ENCODE results near the gene EN1.

Gene EN1

DNA sequence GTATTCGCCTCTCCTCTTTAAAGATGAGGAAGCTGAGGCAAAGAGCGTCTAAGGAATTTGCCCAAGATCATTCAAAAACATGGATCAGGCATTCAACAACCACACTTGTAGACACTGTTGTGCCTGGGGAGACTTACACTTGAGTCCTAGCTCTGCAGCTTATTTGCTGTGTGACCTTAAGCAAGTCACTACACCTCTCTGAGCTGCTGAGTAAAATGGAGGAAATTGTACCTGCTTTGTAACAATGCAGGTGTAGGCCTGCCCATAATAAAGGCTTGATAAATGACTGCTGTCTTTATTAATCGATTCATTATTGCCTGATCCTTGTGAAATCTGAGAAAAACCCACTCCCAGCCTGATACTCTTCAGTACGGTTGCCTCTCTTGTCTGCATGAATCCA, 30.8 kb downstream of the EN1 start:
- DNase-seq, result no peak

DNA sequence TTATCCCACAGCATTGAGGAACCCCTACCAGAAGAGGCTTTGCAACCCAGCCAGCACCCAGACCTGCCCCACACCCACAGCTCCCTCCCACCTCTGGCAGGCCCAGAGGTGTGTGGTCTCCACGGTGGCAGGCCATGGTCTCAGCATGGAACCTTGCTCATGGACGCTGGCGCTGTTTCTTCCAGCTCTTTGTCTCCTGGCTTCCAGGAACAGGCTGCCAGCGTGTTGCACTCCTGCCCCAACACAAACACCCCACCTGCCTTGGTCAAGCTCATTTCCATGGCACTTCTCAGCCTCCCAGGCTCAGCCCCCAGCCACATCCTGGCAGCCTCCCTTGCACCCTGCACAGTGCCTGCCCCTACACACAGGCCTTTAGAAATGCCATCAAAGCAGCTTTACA, 31.7 kb downstream of the EN1 start:
- DNase-seq, result no peak

- DNase-seq, result no peak
These were observed 32.1 kb downstream of the EN1 start for GRCh38 chr2:118815314-118815713.

DNA sequence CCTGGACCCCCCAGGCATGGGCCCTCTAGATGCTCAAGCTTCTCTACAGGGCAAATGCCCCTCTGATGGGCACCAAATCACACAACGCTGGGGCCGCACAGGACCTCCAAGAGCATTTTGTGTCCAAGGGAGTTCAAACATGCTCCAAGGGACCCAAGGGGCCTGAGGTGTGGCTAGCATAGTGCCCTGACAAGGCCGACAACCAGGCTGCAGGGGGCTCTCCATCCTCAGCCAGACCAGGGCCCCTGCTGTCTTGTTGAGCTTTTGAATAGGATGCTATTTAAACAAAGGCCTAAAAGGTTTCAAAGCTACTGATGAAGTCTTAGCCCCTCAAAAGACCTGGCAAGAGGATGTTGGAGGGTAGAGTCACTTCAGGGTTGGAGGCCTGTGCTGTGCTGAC, 33.1 kb downstream of the EN1 start:
- DNase-seq, result no peak

DNA sequence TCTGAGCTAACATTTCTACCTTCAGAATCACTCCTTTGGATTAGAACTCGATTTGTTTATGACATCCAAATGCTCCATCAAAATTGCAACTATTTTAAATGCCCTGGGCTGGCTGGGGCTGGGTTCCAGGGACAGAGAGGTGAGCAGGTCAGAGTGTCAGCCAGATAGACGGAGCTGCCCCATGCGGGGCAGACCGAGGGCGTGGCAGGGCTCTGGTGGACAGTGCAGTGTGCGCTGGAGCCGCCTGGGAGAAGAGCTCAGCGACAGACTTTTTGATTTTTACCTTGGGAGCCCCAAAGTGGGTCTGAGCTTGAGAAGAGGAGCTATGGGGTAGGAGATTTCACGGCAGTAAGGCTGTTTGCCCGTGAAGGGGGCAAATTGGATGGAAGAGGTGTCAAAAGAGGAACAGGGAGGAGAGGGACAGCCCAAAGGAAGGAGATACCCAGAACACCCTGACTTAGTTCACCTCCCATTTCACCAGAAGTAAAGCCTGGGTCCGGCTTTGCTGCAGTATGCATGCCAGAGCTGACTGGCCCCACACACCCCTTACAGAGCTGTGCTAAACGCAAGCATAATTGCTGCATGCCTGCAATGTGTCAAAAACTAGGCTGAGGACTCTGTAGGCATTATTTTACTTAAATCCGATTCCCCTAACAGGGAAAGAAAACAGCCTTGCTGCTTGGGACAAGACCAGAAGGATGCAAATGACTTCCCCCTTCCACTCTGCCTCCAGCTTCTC, 33.7 kb downstream of the EN1 start:
- no peak for DNase-seq

DNA sequence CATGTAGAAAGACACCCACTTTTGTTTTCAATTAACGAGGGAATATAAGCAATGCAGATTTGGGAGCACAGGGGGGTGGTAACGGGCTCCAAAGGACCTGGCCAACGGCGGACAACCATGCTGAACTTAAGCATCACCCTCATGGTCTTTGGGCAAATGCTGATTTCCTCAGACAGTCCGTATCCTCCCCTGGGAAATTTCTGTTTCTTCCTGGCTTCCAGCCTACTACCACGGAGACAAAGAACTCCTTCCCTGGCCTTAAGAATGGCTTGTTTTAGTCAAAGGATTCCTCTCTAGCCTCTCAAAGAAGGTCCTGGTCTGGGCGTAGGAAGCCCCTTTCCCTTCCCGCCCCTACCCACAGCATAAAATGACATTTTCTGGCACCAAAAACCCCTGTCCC, 34.3 kb downstream of the EN1 start:
- DNase-seq, result no peak

- DNase-seq, result no peak
These were observed 34.9 kb downstream of the EN1 start for GRCh38 chr2:118812552-118812951.

- no peak for DNase-seq
These were observed 35.8 kb downstream of the EN1 start for GRCh38 chr2:118811514-118812115.

DNA sequence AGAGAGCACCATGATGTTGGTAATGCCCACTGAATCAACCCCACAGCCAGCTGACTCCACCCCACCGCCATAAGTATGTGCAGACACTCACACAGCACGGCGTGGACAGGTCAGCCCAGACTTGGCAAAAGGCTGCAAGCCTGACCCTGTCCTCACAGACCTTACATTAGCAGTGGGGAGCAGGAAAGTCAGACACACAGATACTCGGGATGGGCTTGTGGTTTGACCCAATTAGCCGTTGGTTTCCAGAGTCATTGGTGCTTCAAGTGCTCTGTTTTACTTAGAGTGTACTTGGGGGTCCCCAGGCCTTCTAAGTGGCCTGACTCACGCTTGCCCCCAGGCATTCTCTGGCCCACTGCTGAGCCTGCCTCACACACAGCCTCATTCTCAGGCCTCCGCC, 36.7 kb downstream of the EN1 start:
- no peak for DNase-seq

DNA sequence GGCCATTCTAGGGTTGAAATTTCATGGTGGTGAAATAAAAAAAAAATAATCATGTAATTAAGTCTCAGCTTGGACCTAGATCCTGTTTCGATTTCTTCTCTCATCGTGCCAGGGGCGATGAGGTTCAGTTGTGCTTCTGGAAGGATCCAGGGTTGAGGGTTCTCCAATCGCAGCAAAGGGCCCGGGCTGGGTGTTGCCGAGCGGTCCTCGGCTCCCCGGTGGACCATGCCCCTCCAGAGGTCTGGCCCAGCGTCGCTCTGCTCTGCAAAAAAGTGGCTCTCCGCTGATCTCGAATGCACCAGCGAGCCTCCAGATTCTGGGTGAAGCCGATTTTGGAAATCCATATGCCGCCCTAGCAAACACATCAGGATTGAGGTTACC, 39.0 kb downstream of the EN1 start:
- no peak for DNase-seq

GRCh38 chr2:118807668-118808428, 39.6 kb downstream of the EN1 start:
- no peak for DNase-seq

DNA sequence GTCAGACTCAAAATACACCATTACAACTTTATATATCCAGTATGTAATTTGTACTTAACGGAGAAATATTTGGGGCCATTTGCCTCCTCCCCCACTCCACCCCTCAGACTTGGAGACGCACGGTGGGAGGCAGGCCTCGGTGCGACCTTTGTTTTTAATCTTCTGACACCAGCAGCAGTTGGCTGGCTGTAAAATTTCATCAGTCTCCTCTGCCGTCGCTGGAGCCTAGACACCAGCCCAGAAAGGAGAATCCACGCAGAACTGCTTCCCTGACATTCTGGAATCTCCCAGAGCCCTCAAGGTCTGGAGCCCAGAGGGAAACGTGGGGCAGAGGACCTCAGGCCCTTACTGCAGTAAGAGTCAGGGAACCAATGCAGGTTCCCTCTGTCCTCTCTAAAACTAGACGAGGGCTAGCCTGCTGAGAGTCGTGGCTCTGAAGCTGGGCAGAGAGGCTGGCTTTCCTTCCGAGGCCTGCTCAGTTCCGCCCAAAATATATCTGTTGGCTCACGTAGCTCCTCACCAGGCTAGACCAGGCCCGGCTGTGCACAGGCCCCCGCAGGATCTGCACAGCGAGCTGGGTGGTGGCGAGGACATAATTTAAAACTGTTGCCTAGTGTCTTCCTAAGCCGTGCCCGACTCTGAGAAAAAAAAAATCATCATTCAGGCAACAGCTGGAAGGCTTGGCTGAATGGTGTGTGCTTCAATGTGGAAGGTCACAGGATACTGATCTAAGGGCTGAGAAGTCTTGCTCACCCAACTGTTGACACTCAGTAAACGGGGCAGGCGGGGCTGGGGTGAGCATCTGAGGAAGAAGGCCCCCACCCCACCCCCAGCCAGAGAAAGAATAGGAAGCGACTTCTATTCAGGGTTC, 40.4 kb downstream of the EN1 start:
- DNase-seq, result no peak

- DNase-seq, result no peak
These were observed 42.3 kb downstream of the EN1 start for GRCh38 chr2:118805064-118805690.

- no peak for DNase-seq
These were observed 44.4 kb downstream of the EN1 start for GRCh38 chr2:118803012-118803411.

GRCh38 chr2:118801151-118801550, 46.3 kb downstream of the EN1 start:
- no peak for DNase-seq

DNA sequence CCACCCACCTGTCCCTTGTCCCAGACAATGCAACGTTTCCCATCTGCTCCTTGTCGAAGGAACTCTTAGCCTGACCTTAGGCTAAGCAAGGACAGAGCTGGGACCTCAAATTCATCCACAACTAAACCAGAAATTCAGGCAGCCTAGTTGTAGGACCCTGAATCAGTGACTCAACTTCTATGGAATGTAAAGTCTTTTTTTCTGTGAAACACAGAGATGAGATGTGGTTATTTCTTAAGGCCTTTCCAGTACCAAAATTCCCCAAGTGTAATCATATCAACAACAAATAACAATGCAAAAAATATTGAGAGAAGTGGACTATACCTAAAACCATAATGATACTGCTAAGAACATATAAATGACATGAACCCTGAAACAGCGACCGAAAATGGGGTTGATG, 46.7 kb downstream of the EN1 start:
- no peak for DNase-seq

GRCh38 chr2:118794546-118794945, 52.9 kb downstream of the EN1 start:
- no peak for DNase-seq

Measured in GF-D8 (cell line).